ENCODE measurements around the gene BCAS3. TPM values are rescaled to one million over a fixed set of nuclear protein-coding genes. Genes with fewer than 3 reads are reported as not detected.
"Not testable (repeated sequence)": the region's sequence is repeated elsewhere in the genome, so short reads cannot be mapped to it uniquely, and the experiment has no call there.

The BCAS3 gene
- total RNA-seq, 2 experiments from 2014 or later, result 13.7 to 25.8 TPM

- peaks cover 4% of the 10 kb centered on the region for H3K4me1 Mint-ChIP-seq
- peaks cover 3% of the 10 kb centered on the region for H3K36me3 Mint-ChIP-seq
- H3K27me3 Mint-ChIP-seq, result no peaks in the 10 kb centered on the region
- DNase-seq (no peak), ATAC-seq (no peak)
- CTCF ChIA-PET, result interaction anchor here (0.5 to 1.2 kb wide), 3 partner anchors 248 to 457 kb away, joined by 3 read pairs; no protein-coding TSS in a partner anchor
- peaks cover 9% of the 10 kb centered on the region for H3K9me3 Mint-ChIP-seq (ENCODE audit: low read depth)
- no peak overlapping the region for H3K4me3 Mint-ChIP-seq
- no peak overlapping the region for H3K27ac Mint-ChIP-seq
Measured at GRCh38 chr17:60968266-60968665, 290.6 kb downstream of the BCAS3 start.

GRCh38 chr17:60969500-60970037, 291.9 kb downstream of the BCAS3 start:
- CTCF ChIA-PET, result no interaction called here
- Mint-ChIP-seq H3K4me1 (peaks cover 4% of the 10 kb centered on the region), H3K4me3 (no peak overlapping the region), H3K27ac (no peak overlapping the region), H3K36me3 (peaks cover 1% of the 10 kb centered on the region), H3K27me3 (no peaks in the 10 kb centered on the region), H3K9me3 (ENCODE audit: low read depth) (peaks cover 7% of the 10 kb centered on the region)
- ATAC-seq (no peak), DNase-seq (no peak)

- Mint-ChIP-seq H3K9me3 (ENCODE audit: low read depth) (peaks cover 4% of the 10 kb centered on the region), H3K4me3 (no peak overlapping the region), H3K27ac (no peak overlapping the region), H3K4me1 (peaks cover 4% of the 10 kb centered on the region), H3K27me3 (no peaks in the 10 kb centered on the region), H3K36me3 (peaks cover 1% of the 10 kb centered on the region)
- CTCF ChIA-PET, result interaction anchor here (1.0 to 2.3 kb wide), 3 partner anchors 12 to 435 kb away, joined by 3 to 11 read pairs (median 4); no protein-coding TSS in a partner anchor
- ATAC-seq, result no peak
- no peak for DNase-seq
Measured at GRCh38 chr17:60970741-60971140, 293.1 kb downstream of the BCAS3 start.

GRCh38 chr17:60971515-60972369, 294.1 kb downstream of the BCAS3 start:
- CTCF ChIA-PET, result interaction anchor here (0.6 to 2.3 kb wide), 20 partner anchors 11 to 499 kb away, joined by 3 to 11 read pairs (median 4); partner anchors contain the start of gene TBX2
- ATAC-seq, result peak; percentile 63
- Mint-ChIP-seq H3K4me3 (no peak overlapping the region), H3K27ac (no peak overlapping the region), H3K27me3 (no peaks in the 10 kb centered on the region), H3K36me3 (peaks cover 1% of the 10 kb centered on the region), H3K4me1 (peaks cover 4% of the 10 kb centered on the region), H3K9me3 (ENCODE audit: low read depth) (peaks cover 4% of the 10 kb centered on the region)
- DNase-seq, result peak; percentile 61

- CTCF ChIA-PET; ATAC-seq; H3K27ac Mint-ChIP-seq; H3K9me3 Mint-ChIP-seq (ENCODE audit: low read depth); H3K36me3 Mint-ChIP-seq; H3K4me3 Mint-ChIP-seq; DNase-seq; H3K27me3 Mint-ChIP-seq; H3K4me1 Mint-ChIP-seq: not testable (repeated sequence)
Measured at GRCh38 chr17:60976861-60977260, 299.2 kb downstream of the BCAS3 start.

- ATAC-seq, result no peak
- Mint-ChIP-seq H3K4me3 (no peak overlapping the region), H3K27ac (no peak overlapping the region), H3K36me3 (no peaks in the 10 kb centered on the region), H3K9me3 (ENCODE audit: low read depth) (no peaks in the 10 kb centered on the region), H3K27me3 (no peaks in the 10 kb centered on the region), H3K4me1 (no peaks in the 10 kb centered on the region)
- CTCF ChIA-PET, result no interaction called here
- no peak for DNase-seq
Measured at GRCh38 chr17:60989379-60989778, 311.7 kb downstream of the BCAS3 start.

- no peaks in the 10 kb centered on the region for H3K9me3 Mint-ChIP-seq (ENCODE audit: low read depth)
- H3K27ac Mint-ChIP-seq, result no peak overlapping the region
- CTCF ChIA-PET, result no interaction called here
- H3K36me3 Mint-ChIP-seq, result no peaks in the 10 kb centered on the region
- no peak overlapping the region for H3K4me3 Mint-ChIP-seq
- no peaks in the 10 kb centered on the region for H3K4me1 Mint-ChIP-seq
- no peak for ATAC-seq
- DNase-seq, result no peak
- no peaks in the 10 kb centered on the region for H3K27me3 Mint-ChIP-seq
Measured at GRCh38 chr17:60989846-60990245, 312.2 kb downstream of the BCAS3 start.

GRCh38 chr17:60993497-60993896, 315.8 kb downstream of the BCAS3 start:
- H3K27me3 Mint-ChIP-seq, result no peaks in the 10 kb centered on the region
- CTCF ChIA-PET, result interaction anchor here (1.1 kb wide), 1 partner anchor 398 kb away, joined by 3 read pairs; no protein-coding TSS in a partner anchor
- no peak overlapping the region for H3K27ac Mint-ChIP-seq
- no peak for DNase-seq
- ATAC-seq, result no peak
- no peaks in the 10 kb centered on the region for H3K9me3 Mint-ChIP-seq (ENCODE audit: low read depth)
- H3K4me3 Mint-ChIP-seq, result no peak overlapping the region
- no peaks in the 10 kb centered on the region for H3K4me1 Mint-ChIP-seq
- no peaks in the 10 kb centered on the region for H3K36me3 Mint-ChIP-seq

- ATAC-seq, result no peak
- CTCF ChIA-PET, result no interaction called here
Measured at GRCh38 chr17:60995680-60996079, 318.0 kb downstream of the BCAS3 start.

GRCh38 chr17:61000911-61001310, 323.3 kb downstream of the BCAS3 start:
- H3K4me1 Mint-ChIP-seq, result peaks cover 6% of the 10 kb centered on the region
- DNase-seq, result no peak
- ATAC-seq, result no peak
- CTCF ChIA-PET, result interaction anchor here (0.9 to 2.8 kb wide), 5 partner anchors 14 to 412 kb away, joined by 3 to 10 read pairs (median 4); no protein-coding TSS in a partner anchor
- H3K4me3 Mint-ChIP-seq, result no peak overlapping the region
- H3K36me3 Mint-ChIP-seq, result peaks cover 1% of the 10 kb centered on the region
- no peaks in the 10 kb centered on the region for H3K9me3 Mint-ChIP-seq (ENCODE audit: low read depth)
- no peaks in the 10 kb centered on the region for H3K27me3 Mint-ChIP-seq
- no peak overlapping the region for H3K27ac Mint-ChIP-seq

More at GRCh38 chr17:60995680-60996079, 318.0 kb downstream of the BCAS3 start:
- Mint-ChIP-seq H3K9me3 (ENCODE audit: low read depth) (no peaks in the 10 kb centered on the region), H3K4me1 (no peaks in the 10 kb centered on the region), H3K27ac (no peak overlapping the region), H3K4me3 (no peak overlapping the region), H3K27me3 (no peaks in the 10 kb centered on the region), H3K36me3 (no peaks in the 10 kb centered on the region)
- DNase-seq, result no peak

- DNase-seq (no peak), ATAC-seq (peak; percentile 47)
- H3K9me3 Mint-ChIP-seq (ENCODE audit: low read depth), result no peaks in the 10 kb centered on the region
- no peak overlapping the region for H3K4me3 Mint-ChIP-seq
- H3K4me1 Mint-ChIP-seq, result peaks cover 6% of the 10 kb centered on the region
- H3K36me3 Mint-ChIP-seq, result peaks cover 3% of the 10 kb centered on the region
- H3K27ac Mint-ChIP-seq, result no peak overlapping the region
- no peaks in the 10 kb centered on the region for H3K27me3 Mint-ChIP-seq
- CTCF ChIA-PET, result interaction anchor here (2.8 kb wide), 1 partner anchor 357 kb away, joined by 10 read pairs; no protein-coding TSS in a partner anchor
Measured at GRCh38 chr17:61002316-61002736, 324.7 kb downstream of the BCAS3 start.

- no peak for ATAC-seq
- CTCF ChIA-PET, result no interaction called here
Measured at GRCh38 chr17:61005358-61005757, 327.7 kb downstream of the BCAS3 start.

GRCh38 chr17:61005958-61006357, 328.3 kb downstream of the BCAS3 start:
- H3K27ac Mint-ChIP-seq; H3K9me3 Mint-ChIP-seq (ENCODE audit: low read depth); H3K4me1 Mint-ChIP-seq; H3K27me3 Mint-ChIP-seq; CTCF ChIA-PET; DNase-seq; H3K4me3 Mint-ChIP-seq; ATAC-seq; H3K36me3 Mint-ChIP-seq: not testable (repeated sequence)

More at GRCh38 chr17:61005358-61005757, 327.7 kb downstream of the BCAS3 start:
- DNase-seq, result no peak
- H3K4me3 Mint-ChIP-seq, result no peak overlapping the region
- peaks cover 6% of the 10 kb centered on the region for H3K4me1 Mint-ChIP-seq
- H3K36me3 Mint-ChIP-seq, result peaks cover 3% of the 10 kb centered on the region
- H3K9me3 Mint-ChIP-seq (ENCODE audit: low read depth), result no peaks in the 10 kb centered on the region
- H3K27ac Mint-ChIP-seq, result no peak overlapping the region
- no peaks in the 10 kb centered on the region for H3K27me3 Mint-ChIP-seq

- Mint-ChIP-seq H3K36me3 (peaks cover 3% of the 10 kb centered on the region), H3K4me1 (peaks cover 1% of the 10 kb centered on the region), H3K27me3 (no peaks in the 10 kb centered on the region), H3K27ac (no peak overlapping the region), H3K9me3 (ENCODE audit: low read depth) (no peaks in the 10 kb centered on the region), H3K4me3 (no peak overlapping the region)
- DNase-seq (no peak), ATAC-seq (no peak)
- CTCF ChIA-PET, result no interaction called here
Measured at GRCh38 chr17:61007980-61008379, 330.3 kb downstream of the BCAS3 start.

All from activated CD8-positive, alpha-beta memory T cell treated with anti-CD3 and anti-CD28 coated beads, Interleukin-2, amount 10 ng/mL, durations not matched to agents 7 days and 5 days (primary cell).